GM12878 (cell line): ENCODE data around the gene CCR7. TPM values are rescaled to one million over a fixed set of nuclear protein-coding genes. Genes with fewer than 3 reads are reported as not detected.

Source experiments
- ATAC-seq: fragments of 200-7000 bp; cut with Tn5 transposase; 3 replicates; pipeline ENCODE4 v1.9.1; 2020; ENCODE audit warnings: mild to moderate bottlenecking, moderate library complexity
- BruUV-seq: library from RNA; stranded (reverse); fragments of 400-500 nt; replicated peaks from 2 replicates; lab custom pipeline; 2021; lab: Mats Ljungman, UMichigan
- CTCF ChIA-PET: fragments of 300-600 bp; sonication (Branson Sonifier 250); formaldehyde crosslinking; extraction: SDS; loops from one replicate; lab custom pipeline; 2021; ENCODE audit warnings: inconsistent platforms; lab: Yijun Ruan, JAX
- POLR2A ChIA-PET: fragments of 350-600 bp; formaldehyde crosslinking; extraction: SDS; loops from one replicate; lab custom pipeline; 2021; ENCODE audit warnings: inconsistent platforms; lab: Charles Lee
- RAD21 ChIA-PET: fragments of 300-600 bp; sonication (Branson Sonifier 250); formaldehyde crosslinking; loops from one replicate; lab custom pipeline; 2023; ENCODE audit warnings: antibody characterized with exemption; ENCODE audit not compliant: unreplicated experiment; lab: Charles Lee
- SMC1A ChIA-PET: fragments of 300-600 bp; sonication (Branson Sonifier 250); formaldehyde crosslinking; loops from one replicate; lab custom pipeline; 2023; ENCODE audit not compliant: unreplicated experiment, uncharacterized antibody; lab: Charles Lee
- DNase-seq: peaks from one replicate; pipeline ENCODE4 v3.0.0-alpha.2; 2011; ENCODE audit warnings: low read depth, low spot score
- FAIRE-seq: peaks from 3 replicates; lab custom pipeline; 2011; peaks lifted over from hg19 to GRCh38; lab: Jason Lieb, UNC
- H2AFZ ChIP-seq: 2 replicates; pipeline ENCODE4 v1.6.0; 2011; ENCODE audit warnings: low read depth, low read length, control low read depth; ENCODE audit not compliant: control insufficient read depth
- H3K27ac ChIP-seq: 2 replicates; pipeline ENCODE4 v1.5.1; 2011; ENCODE audit warnings: control low read depth; ENCODE audit not compliant: control insufficient read depth, insufficient read depth
- H3K27me3 ChIP-seq, 2 experiments: replicated peaks in 1 of 2; 2 replicates each; pipeline versions ENCODE4 v1.6.0 to v1.6.1; 2011; ENCODE audit warnings: low read length in 1 of 2; ENCODE audit not compliant: control insufficient read depth in 2 of 2, insufficient read depth in 2 of 2
- H3K36me3 ChIP-seq, 2 experiments: 2 replicates each; pipeline ENCODE4 v1.5.1; 2011; ENCODE audit warnings: low read length in 1 of 2; ENCODE audit not compliant: control insufficient read depth in 2 of 2, insufficient read depth in 2 of 2
- H3K4me1 ChIP-seq: 2 replicates; pipeline ENCODE4 v1.6.1; 2011; ENCODE audit warnings: mild to moderate bottlenecking, low read length, moderate library complexity, mixed read lengths; ENCODE audit not compliant: control insufficient read depth, insufficient read depth
- H3K4me2 ChIP-seq: 2 replicates; pipeline ENCODE4 v1.6.0; 2011; ENCODE audit warnings: control low read depth; ENCODE audit not compliant: control insufficient read depth, insufficient read depth
- H3K4me3 ChIP-seq: fragments of 200-600 bp; sonication (generic); 2 replicates; pipeline ENCODE4 v1.5.1; 2016
- H3K79me2 ChIP-seq: 2 replicates; pipeline ENCODE4 v1.6.0; 2011; ENCODE audit warnings: low read length; ENCODE audit not compliant: control insufficient read depth, insufficient read depth
- H3K9ac ChIP-seq: 2 replicates; pipeline ENCODE4 v1.8.0; 2011; ENCODE audit warnings: low read length, control low read depth, mixed read lengths; ENCODE audit not compliant: control insufficient read depth, insufficient read depth
- H3K9me3 ChIP-seq: replicated peaks from 3 replicates; pipeline ENCODE4 v1.5.1; 2011; ENCODE audit warnings: mild to moderate bottlenecking, low read length; ENCODE audit not compliant: control insufficient read depth, insufficient read depth
- H4K20me1 ChIP-seq: 2 replicates; pipeline ENCODE4 v1.6.0; 2011; ENCODE audit not compliant: control insufficient read depth, insufficient read depth
- CHD1 ChIP-seq: IDR thresholded peaks from 2 replicates; pipeline ENCODE4 v1.6.1; 2012; ENCODE audit warnings: low read depth, low read length, improper control_type of control experiment
- DPF2 ChIP-seq: fragments of 450-650 bp; IDR thresholded peaks from 2 replicates; pipeline ENCODE4 v1.6.1; 2017; ENCODE audit warnings: mild to moderate bottlenecking
- ETV6 ChIP-seq, 2 experiments: fragments of 450-650 bp in 1 of 2; IDR thresholded peaks in 1 of 2; conservative IDR thresholded peaks in 1 of 2; 2 replicates each; pipeline ENCODE4 v1.6.1; 2014; ENCODE audit warnings: antibody characterized with exemption in 1 of 2, borderline replicate concordance in 1 of 2, low read depth in 1 of 2, mild to moderate bottlenecking in 1 of 2, moderate library complexity in 1 of 2
- GATAD2B ChIP-seq: fragments of 450-650 bp; conservative IDR thresholded peaks from 2 replicates; pipeline ENCODE4 v1.6.1; 2017; ENCODE audit warnings: low read depth, mild to moderate bottlenecking, moderate library complexity
- HDGF ChIP-seq: fragments of 450-650 bp; IDR thresholded peaks from 2 replicates; pipeline ENCODE4 v1.6.1; 2016; ENCODE audit warnings: antibody characterized with exemption
- LARP7 ChIP-seq: fragments of 450-650 bp; IDR thresholded peaks from 2 replicates; pipeline ENCODE4 v1.6.1; 2017; ENCODE audit warnings: mild to moderate bottlenecking
- MLLT1 ChIP-seq: fragments of 450-650 bp; IDR thresholded peaks from 2 replicates; pipeline ENCODE4 v1.6.1; 2016; ENCODE audit warnings: mild to moderate bottlenecking
- NFYB ChIP-seq: IDR thresholded peaks from 2 replicates; pipeline ENCODE4 v1.6.1; 2011; ENCODE audit warnings: low read depth, mild to moderate bottlenecking, low read length, improper control_type of control experiment, moderate library complexity; ENCODE audit not compliant: insufficient read depth
- NKRF ChIP-seq: fragments of 450-650 bp; conservative IDR thresholded peaks from 2 replicates; pipeline ENCODE4 v1.6.1; 2017; ENCODE audit warnings: mild to moderate bottlenecking, moderate library complexity
- PKNOX1 ChIP-seq: fragments of 450-650 bp; IDR thresholded peaks from 2 replicates; pipeline ENCODE4 v1.6.1; 2016; ENCODE audit warnings: mild to moderate bottlenecking
- RUNX3 ChIP-seq: IDR thresholded peaks from 2 replicates; pipeline ENCODE4 v1.6.1; 2012; ENCODE audit warnings: low read length, inconsistent platforms
- SMARCA5 ChIP-seq: fragments of 450-650 bp; IDR thresholded peaks from 2 replicates; pipeline ENCODE4 v1.6.1; 2017; ENCODE audit warnings: mild to moderate bottlenecking
- TCF7 ChIP-seq: IDR thresholded peaks from 2 replicates; pipeline ENCODE4 v1.6.1; 2014; ENCODE audit warnings: antibody characterized with exemption, borderline replicate concordance
- WRNIP1 ChIP-seq: IDR thresholded peaks from 2 replicates; pipeline ENCODE4 v1.6.1; 2011; ENCODE audit warnings: low read depth, low read length, improper control_type of control experiment, borderline replicate concordance
- ZNF622 ChIP-seq: fragments of 450-650 bp; IDR thresholded peaks from 2 replicates; pipeline ENCODE4 v1.6.1; 2017; ENCODE audit warnings: mild to moderate bottlenecking, inconsistent platforms
- WGBS: methylation state at CpG from one replicate; pipeline ENCODE4 v1.1.6; 2016; ENCODE audit warnings: low lambda C conversion rate; ENCODE audit not compliant: insufficient replicate concordance, insufficient coverage; ENCODE audit errors: missing lambda C conversion rate; 5-methylcytosine and 5-hydroxymethylcytosine counted together
- in situ Hi-C: fragments of 300-500 bp; cut with MboI; formaldehyde crosslinking; loops from 9 replicates; pipeline ENCODE4 v1.14.3; 2018; ENCODE audit warnings: mixed read lengths
- intact Hi-C: fragments of 100-400 bp; cut with micrococcal nuclease; formaldehyde crosslinking; loops from one replicate; pipeline ENCODE4 v1.14.2; 2022; ENCODE audit not compliant: unreplicated experiment
- polyA plus RNA-seq, 11 experiments: library from polyadenylated mRNA; depleted of rRNA in 4 of 11; unstranded in 6 of 11; stranded (reverse) in 5 of 11; fragments of >200 nt; fragmentation: Nextera tagmentation in 4 of 11; fragmentation: Illumina TruSeq in 1 of 11; extraction: Ambion mirVana in 4 of 11; extraction: Trizol in 1 of 11; gene quantifications; 1 replicate in 1 of 11; 2 replicates in 10 of 11; pipeline versions ENCODE4 v1.2.1 to v1.2.3, GENCODE V29; 2011 to 2016; ENCODE audit warnings: inconsistent platforms in 2 of 11, missing spikeins in 2 of 11, low read depth in 1 of 11
- total RNA-seq, 4 experiments: library from RNA; depleted of rRNA in 3 of 4; stranded (reverse); fragments of >200 nt in 3 of 4; fragmentation: Illumina TruSeq in 1 of 4; extraction: Trizol in 1 of 4; gene quantifications; 2 replicates each; pipeline versions ENCODE4 v1.2.1 to v1.2.3, GENCODE V29; 2013 to 2021

Gene CCR7
- total and polyA plus RNA-seq, 10 of the 15 experiments (the other 5 are each of a cell fraction or from before 2014, with no cell fraction given), result 131 to 1,171 (median 260) TPM

GRCh38 chr17:40598301-40598618 lies 33.0 kb upstream of the CCR7 start:
- in situ Hi-C loops, result no loop called here
- Histone ChIP-seq H3K4me3 (peak overlapping the region; percentile 38; the same call in 1 of the 2 replicates), H3K4me2 (peak overlapping the region; percentile 67)

More at GRCh38 chr17:40598301-40598618, 33.0 kb upstream of the CCR7 start:
- CTCF ChIA-PET, result interaction anchor here (0.8 to 2.8 kb wide), 12 partner anchors 16 to 1067 kb away, joined by 3 to 43 read pairs (median 6); partner anchors contain the start of genes CCR7 and TOP2A
- no peaks in the 10 kb centered on the region for H4K20me1 ChIP-seq
- H3K36me3 ChIP-seq, result no peaks in the 10 kb centered on the region
- FAIRE-seq (no peak), DNase-seq (no peak), ATAC-seq (no peak)
- POLR2A ChIA-PET, result interaction anchor here (0.6 to 4.4 kb wide), 11 partner anchors 9 to 220 kb away, joined by 3 to 81 read pairs (median 7); partner anchors contain the start of gene CCR7
- peaks cover 10% of the 10 kb centered on the region for H3K9me3 ChIP-seq
- TSS peak; percentile 62 for BruUV-seq
- no peaks in the 10 kb centered on the region for H3K27me3 ChIP-seq
- TF ChIP-seq TCF7, result no peak
- 0 out of 2 replicates have a peak, but pooled peaks have one; percentile 44 for TF ChIP-seq NKRF
- no peak for TF ChIP-seq NFYB
- TF ChIP-seq ZNF622, result no peak
- TF ChIP-seq HDGF, result 0 out of 2 replicates have a peak, but pooled peaks have one; percentile 16
- no peak for TF ChIP-seq ETV6 (conservative IDR thresholded peaks at IDR 0.05 in 1 of 2, IDR thresholded peaks at IDR 0.05 in 1 of 2; ENCODE audit: borderline replicate concordance in 1 of 2, low read depth in 1 of 2)
- peak; percentile 82 for TF ChIP-seq MLLT1
- peak; percentile 69; the same call in 1 of the 2 replicates for TF ChIP-seq LARP7
- no peak for TF ChIP-seq RUNX3
- no peak for TF ChIP-seq WRNIP1
- peak; percentile 14; the same call in 1 of the 2 replicates for TF ChIP-seq DPF2
- TF ChIP-seq GATAD2B, result no peak
- 0 out of 2 replicates have a peak, but pooled peaks have one; percentile 14 for TF ChIP-seq PKNOX1
- peak; percentile 86; the same call in 1 of the 2 replicates for TF ChIP-seq SMARCA5
- TF ChIP-seq CHD1, result 0 out of 2 replicates have a peak, but pooled peaks have one; percentile 39
- 36% methylated on average over 5 of the region's 5 CpGs for WGBS
- SMC1A ChIA-PET, result interaction anchor here (0.6 to 4.3 kb wide), 19 partner anchors 10 to 67 kb away, joined by 3 to 63 read pairs (median 9); partner anchors contain the start of gene CCR7
- H3K79me2 ChIP-seq, result no peaks in the 10 kb centered on the region
- H3K9ac ChIP-seq, result peak overlapping the region; percentile 27
- peaks cover 68% of the 10 kb centered on the region for H3K4me1 ChIP-seq
- no peak overlapping the region for H2AFZ ChIP-seq
- intact Hi-C loops, result loop anchor here (1.0 kb wide), 1 partner anchor 16 kb away; no protein-coding TSS in a partner anchor
- RAD21 ChIA-PET, result interaction anchor here (0.8 to 4.0 kb wide), 15 partner anchors 9 to 150 kb away, joined by 3 to 75 read pairs (median 5); partner anchors contain the start of gene CCR7
- peak overlapping the region; percentile 91 for H3K27ac ChIP-seq
